HFFc6 (cell line): ENCODE data around the gene SLC41A1. TPM values are rescaled to one million over a fixed set of nuclear protein-coding genes. Genes with fewer than 3 reads are reported as not detected.

Experiments used
- DNase-seq: peaks from one replicate; pipeline ENCODE4 v3.0.0-alpha.2; 2018
- H3K27ac Mint-ChIP-seq: 2 replicates; pipeline ENCODE4 v1.8.0; 2020; ENCODE audit warnings: mild to moderate bottlenecking, mixed read lengths
- H3K27me3 Mint-ChIP-seq: 2 replicates; pipeline ENCODE4 v1.8.0; 2021; ENCODE audit warnings: mild to moderate bottlenecking, moderate library complexity, mixed read lengths; ENCODE audit not compliant: insufficient read depth
- H3K36me3 Mint-ChIP-seq: 2 replicates; pipeline ENCODE4 v1.8.0; 2021; ENCODE audit warnings: low read depth, mixed read lengths
- H3K4me1 Mint-ChIP-seq: 2 replicates; pipeline ENCODE4 v1.8.0; 2020; ENCODE audit warnings: low read depth, mixed read lengths
- H3K4me3 Mint-ChIP-seq: 2 replicates; pipeline ENCODE4 v1.8.0; 2020; ENCODE audit warnings: mild to moderate bottlenecking, moderate library complexity, mixed read lengths
- H3K9me3 Mint-ChIP-seq: 2 replicates; pipeline ENCODE4 v1.8.0; 2020; ENCODE audit warnings: mild to moderate bottlenecking, mixed read lengths
- total RNA-seq, 6 experiments: library from RNA; stranded (reverse); fragmentation: NEBNext Ultra II Directional; extraction: Animal tissue kit (Norgen Biotek cat#: 25700); gene quantifications; 2 replicates in 1 of 6; 3 replicates in 5 of 6; pipeline ENCODE4 v1.2.3, GENCODE V29; 2021
- TF ChIP-seq, protein P1 (sequence below): fragments of 200-600 bp; sonication (generic); IDR thresholded peaks from 2 replicates; pipeline ENCODE4 v1.5.0; 2021; ENCODE audit warnings: antibody characterized with exemption, mild to moderate bottlenecking

The SLC41A1 gene
- total RNA-seq, 6 experiments from 2014 or later = 31.6 to 39.8 (median 35.5) TPM

DNA sequence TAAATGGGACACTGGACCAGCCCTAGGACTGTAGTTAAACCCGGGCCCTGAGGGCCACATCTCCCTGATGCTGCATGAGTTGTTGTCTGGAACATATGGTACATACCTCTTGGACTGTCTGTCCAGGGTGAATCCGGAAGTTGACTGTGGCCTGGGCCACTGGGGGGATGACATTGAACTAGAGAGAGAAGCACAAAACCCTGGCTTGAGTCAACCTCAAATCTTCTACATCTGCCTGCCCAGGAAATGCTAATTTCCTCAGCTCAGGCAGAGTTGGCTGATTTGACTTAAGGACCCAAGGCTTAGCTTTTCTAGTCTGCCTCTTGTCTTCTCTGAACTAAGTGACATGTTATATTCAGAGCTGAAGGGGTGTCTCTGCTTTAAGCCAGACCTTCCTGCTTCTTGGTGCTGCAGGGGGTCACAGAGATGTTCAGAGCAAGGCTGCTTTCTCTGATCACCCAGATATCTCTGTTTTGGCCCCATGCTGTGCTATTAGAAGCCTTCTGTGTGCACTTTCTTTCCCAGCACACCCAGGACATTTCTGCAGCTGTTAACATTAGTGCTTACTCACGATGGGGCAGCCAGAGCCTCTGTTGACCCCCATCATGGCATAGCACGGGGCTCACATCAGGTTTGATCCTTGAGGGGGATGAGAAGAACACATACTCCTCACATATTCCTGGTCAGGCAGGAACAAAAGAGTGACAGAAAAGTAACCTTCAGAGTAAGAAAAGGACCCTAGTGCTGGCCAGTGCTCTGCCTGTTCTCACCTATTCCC is 27.3 kb upstream of the SLC41A1 start:
- Mint-ChIP-seq H3K27ac (no peak overlapping the region), H3K4me3 (no peak overlapping the region), H3K9me3 (no peaks in the 10 kb centered on the region), H3K27me3 (peaks cover 41% of the 10 kb centered on the region), H3K4me1 (peaks cover 19% of the 10 kb centered on the region; the same call in 1 of the 2 replicates), H3K36me3 (no peaks in the 10 kb centered on the region)
- no peak for DNase-seq
- TF ChIP-seq, protein P1, sequence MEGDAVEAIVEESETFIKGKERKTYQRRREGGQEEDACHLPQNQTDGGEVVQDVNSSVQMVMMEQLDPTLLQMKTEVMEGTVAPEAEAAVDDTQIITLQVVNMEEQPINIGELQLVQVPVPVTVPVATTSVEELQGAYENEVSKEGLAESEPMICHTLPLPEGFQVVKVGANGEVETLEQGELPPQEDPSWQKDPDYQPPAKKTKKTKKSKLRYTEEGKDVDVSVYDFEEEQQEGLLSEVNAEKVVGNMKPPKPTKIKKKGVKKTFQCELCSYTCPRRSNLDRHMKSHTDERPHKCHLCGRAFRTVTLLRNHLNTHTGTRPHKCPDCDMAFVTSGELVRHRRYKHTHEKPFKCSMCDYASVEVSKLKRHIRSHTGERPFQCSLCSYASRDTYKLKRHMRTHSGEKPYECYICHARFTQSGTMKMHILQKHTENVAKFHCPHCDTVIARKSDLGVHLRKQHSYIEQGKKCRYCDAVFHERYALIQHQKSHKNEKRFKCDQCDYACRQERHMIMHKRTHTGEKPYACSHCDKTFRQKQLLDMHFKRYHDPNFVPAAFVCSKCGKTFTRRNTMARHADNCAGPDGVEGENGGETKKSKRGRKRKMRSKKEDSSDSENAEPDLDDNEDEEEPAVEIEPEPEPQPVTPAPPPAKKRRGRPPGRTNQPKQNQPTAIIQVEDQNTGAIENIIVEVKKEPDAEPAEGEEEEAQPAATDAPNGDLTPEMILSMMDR = no peak

- TF ChIP-seq, protein P1 = no peak
- no peak for DNase-seq
- Mint-ChIP-seq H3K27ac (no peak overlapping the region), H3K4me3 (no peak overlapping the region), H3K27me3 (peaks cover 31% of the 10 kb centered on the region), H3K4me1 (peaks cover 19% of the 10 kb centered on the region; the same call in 1 of the 2 replicates), H3K36me3 (no peaks in the 10 kb centered on the region), H3K9me3 (no peaks in the 10 kb centered on the region)
Observed at GRCh38 chr1:205837382-205837970, 24.5 kb upstream of the SLC41A1 start.

GRCh38 chr1:205834751-205835150 is 21.8 kb upstream of the SLC41A1 start:
- Mint-ChIP-seq H3K27ac (no peak overlapping the region), H3K4me1 (peaks cover 19% of the 10 kb centered on the region; the same call in 1 of the 2 replicates), H3K4me3 (no peak overlapping the region), H3K27me3 (peaks cover 26% of the 10 kb centered on the region), H3K9me3 (no peaks in the 10 kb centered on the region), H3K36me3 (no peaks in the 10 kb centered on the region)
- DNase-seq = peak; percentile 5
- TF ChIP-seq, protein P1 = no peak

DNA sequence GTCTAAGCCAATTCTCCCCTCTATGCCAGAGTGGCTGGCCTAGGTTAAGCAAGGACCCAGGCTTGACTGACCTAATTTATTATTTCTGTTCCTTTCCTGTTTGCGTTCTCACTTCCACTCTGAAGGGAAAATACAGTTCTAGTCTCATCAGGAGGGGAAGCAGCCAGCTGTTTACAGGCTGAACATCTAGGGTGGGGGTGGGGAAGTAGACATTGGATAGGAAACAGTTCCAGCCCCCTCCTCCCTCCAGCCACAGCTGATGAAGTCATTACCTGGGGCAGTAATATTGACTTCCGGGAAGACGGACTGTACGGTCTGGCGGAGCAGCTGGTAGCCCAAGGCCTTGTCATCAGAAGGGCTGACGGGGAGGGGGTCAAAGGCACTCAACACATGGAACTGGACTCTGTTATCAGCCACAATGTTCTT is 19.3 kb upstream of the SLC41A1 start:
- H3K27ac Mint-ChIP-seq = no peak overlapping the region
- no peaks in the 10 kb centered on the region for H3K9me3 Mint-ChIP-seq
- H3K36me3 Mint-ChIP-seq = no peaks in the 10 kb centered on the region
- peaks cover 1% of the 10 kb centered on the region; the same call in 1 of the 2 replicates for H3K4me1 Mint-ChIP-seq
- no peak overlapping the region for H3K4me3 Mint-ChIP-seq
- peaks cover 27% of the 10 kb centered on the region for H3K27me3 Mint-ChIP-seq
- TF ChIP-seq, protein P1 = no peak
- DNase-seq = no peak

- Mint-ChIP-seq H3K4me1 (no peaks in the 10 kb centered on the region), H3K27me3 (peaks cover 28% of the 10 kb centered on the region), H3K27ac (no peak overlapping the region), H3K36me3 (no peaks in the 10 kb centered on the region), H3K9me3 (0 out of 2 replicates have a peak, but pooled peaks cover 4% of the 10 kb centered on the region), H3K4me3 (no peak overlapping the region)
- TF ChIP-seq, protein P1 = 0 out of 2 replicates have a peak, but pooled peaks have one; percentile 10
- no peak for DNase-seq
Observed at GRCh38 chr1:205827623-205828022, 14.6 kb upstream of the SLC41A1 start.
